Adrenal gland (tissue), 5 donors: Measurements from ENCODE around the gene ZNF215.
"Not testable (repeated sequence)": the region's sequence is repeated elsewhere in the genome, so short reads cannot be mapped to it uniquely, and the experiment has no call there.

Experiments used
- POLR2A ChIP-seq, 2 donors: fragments of 450-650 bp; IDR thresholded peaks; one replicate each; pipeline ENCODE4 v1.6.1; 2017; ENCODE audit warnings: antibody characterized with exemption in 2 of 2, mild to moderate bottlenecking in 2 of 2, moderate library complexity in 1 of 2
- TF ChIP-seq, protein P1 (sequence below), 6 experiments: fragments of 450-650 bp in 4 of 6; fragments of 200-600 bp in 2 of 6; sonication (generic) in 1 of 6; IDR thresholded peaks; 1 replicate in 5 of 6; 2 replicates in 1 of 6; pipeline versions ENCODE4 v1.5.1 to v1.8.0; 2016 to 2021; ENCODE audit warnings: antibody characterized with exemption in 6 of 6, mild to moderate bottlenecking in 2 of 6, moderate library complexity in 1 of 6
- donor health status: DM: no; HTN: no; CAD: no.

DNA sequence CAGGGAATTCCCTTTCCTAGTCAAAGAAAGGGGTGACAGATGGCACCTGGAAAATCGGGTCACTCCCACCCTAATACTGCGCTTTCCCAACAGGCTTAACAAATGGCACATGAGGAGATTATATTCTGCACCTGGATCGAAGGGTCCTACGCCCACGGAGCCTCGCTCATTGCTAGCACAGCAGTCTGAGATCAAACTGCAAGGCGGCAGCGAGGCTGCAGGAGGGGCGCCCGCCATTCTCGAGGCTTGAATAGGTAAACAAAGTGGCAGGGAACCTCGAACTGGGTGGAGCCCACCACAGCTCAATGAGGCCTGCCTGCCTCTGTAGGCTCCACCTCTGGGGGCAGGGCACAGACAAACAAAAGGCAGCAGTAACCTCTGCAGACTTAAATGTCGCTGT is 21.4 kb upstream of the ZNF215 start:
- TF ChIP-seq, protein P1, sequence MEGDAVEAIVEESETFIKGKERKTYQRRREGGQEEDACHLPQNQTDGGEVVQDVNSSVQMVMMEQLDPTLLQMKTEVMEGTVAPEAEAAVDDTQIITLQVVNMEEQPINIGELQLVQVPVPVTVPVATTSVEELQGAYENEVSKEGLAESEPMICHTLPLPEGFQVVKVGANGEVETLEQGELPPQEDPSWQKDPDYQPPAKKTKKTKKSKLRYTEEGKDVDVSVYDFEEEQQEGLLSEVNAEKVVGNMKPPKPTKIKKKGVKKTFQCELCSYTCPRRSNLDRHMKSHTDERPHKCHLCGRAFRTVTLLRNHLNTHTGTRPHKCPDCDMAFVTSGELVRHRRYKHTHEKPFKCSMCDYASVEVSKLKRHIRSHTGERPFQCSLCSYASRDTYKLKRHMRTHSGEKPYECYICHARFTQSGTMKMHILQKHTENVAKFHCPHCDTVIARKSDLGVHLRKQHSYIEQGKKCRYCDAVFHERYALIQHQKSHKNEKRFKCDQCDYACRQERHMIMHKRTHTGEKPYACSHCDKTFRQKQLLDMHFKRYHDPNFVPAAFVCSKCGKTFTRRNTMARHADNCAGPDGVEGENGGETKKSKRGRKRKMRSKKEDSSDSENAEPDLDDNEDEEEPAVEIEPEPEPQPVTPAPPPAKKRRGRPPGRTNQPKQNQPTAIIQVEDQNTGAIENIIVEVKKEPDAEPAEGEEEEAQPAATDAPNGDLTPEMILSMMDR (IDR thresholded peaks at IDR 0.05): not testable (repeated sequence)
- TF ChIP-seq POLR2A (IDR thresholded peaks at IDR 0.05): not testable (repeated sequence)
